Endothelial cell of umbilical vein (primary cell): ENCODE data around the gene EIF5AL1.

Experiments
- FOS ChIP-seq: IDR thresholded peaks from 2 replicates; pipeline ENCODE4 v1.6.1; 2011; ENCODE audit warnings: mild to moderate bottlenecking, low read length, moderate library complexity, borderline replicate concordance; ENCODE audit not compliant: insufficient read depth
- POLR2A ChIP-seq: IDR thresholded peaks from 2 replicates; pipeline ENCODE4 v1.6.1; 2012; ENCODE audit warnings: low read depth, mild to moderate bottlenecking, control low read depth, low read length
- POLR2AphosphoS5 ChIP-seq: IDR thresholded peaks from 2 replicates; pipeline ENCODE4 v1.6.1; 2012; ENCODE audit warnings: low read depth, mild to moderate bottlenecking, control low read depth, low read length, moderate library complexity; ENCODE audit not compliant: insufficient read depth
- TF ChIP-seq, protein P1 (sequence below), 2 donors: IDR thresholded peaks; 1 replicate in 1 of 2; 2 replicates in 1 of 2; pipeline ENCODE4 v1.5.1; 2011; ENCODE audit warnings: low read length in 2 of 2, mild to moderate bottlenecking in 2 of 2, moderate library complexity in 2 of 2, control low read depth in 1 of 2, inconsistent platforms in 1 of 2, low read depth in 1 of 2; ENCODE audit not compliant: insufficient read depth in 1 of 2; ENCODE audit errors: extremely low read depth in 1 of 2

DNA sequence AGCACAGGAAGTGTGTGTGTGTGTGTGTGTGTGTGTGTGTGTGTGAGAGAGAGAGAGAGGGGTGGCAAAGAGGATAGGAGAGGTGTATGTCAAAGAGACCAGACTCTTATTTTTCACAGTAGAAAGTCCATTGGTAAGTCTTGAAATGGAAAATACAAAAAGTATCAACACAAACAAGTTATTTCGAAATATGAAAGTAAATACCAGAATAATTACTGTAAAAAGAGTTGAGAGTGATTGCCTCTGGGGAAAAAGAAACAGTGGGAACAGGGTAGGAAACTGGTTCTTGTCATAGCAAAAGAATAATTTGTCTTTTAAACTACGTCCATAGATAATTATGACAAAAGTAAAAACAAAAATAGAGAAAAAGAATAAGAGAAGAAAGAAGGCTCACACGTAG is 29.0 kb upstream of the EIF5AL1 start:
- TF ChIP-seq, protein P1, sequence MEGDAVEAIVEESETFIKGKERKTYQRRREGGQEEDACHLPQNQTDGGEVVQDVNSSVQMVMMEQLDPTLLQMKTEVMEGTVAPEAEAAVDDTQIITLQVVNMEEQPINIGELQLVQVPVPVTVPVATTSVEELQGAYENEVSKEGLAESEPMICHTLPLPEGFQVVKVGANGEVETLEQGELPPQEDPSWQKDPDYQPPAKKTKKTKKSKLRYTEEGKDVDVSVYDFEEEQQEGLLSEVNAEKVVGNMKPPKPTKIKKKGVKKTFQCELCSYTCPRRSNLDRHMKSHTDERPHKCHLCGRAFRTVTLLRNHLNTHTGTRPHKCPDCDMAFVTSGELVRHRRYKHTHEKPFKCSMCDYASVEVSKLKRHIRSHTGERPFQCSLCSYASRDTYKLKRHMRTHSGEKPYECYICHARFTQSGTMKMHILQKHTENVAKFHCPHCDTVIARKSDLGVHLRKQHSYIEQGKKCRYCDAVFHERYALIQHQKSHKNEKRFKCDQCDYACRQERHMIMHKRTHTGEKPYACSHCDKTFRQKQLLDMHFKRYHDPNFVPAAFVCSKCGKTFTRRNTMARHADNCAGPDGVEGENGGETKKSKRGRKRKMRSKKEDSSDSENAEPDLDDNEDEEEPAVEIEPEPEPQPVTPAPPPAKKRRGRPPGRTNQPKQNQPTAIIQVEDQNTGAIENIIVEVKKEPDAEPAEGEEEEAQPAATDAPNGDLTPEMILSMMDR (IDR thresholded peaks at IDR 0.05; ENCODE audit: extremely low read depth in 1 of 2, insufficient read depth in 1 of 2, low read depth in 1 of 2, low read length in 2 of 2), result no peak
- TF ChIP-seq POLR2A (no peak), FOS (no peak), POLR2AphosphoS5 (no peak)
